Measurements from ENCODE around the gene KHDRBS2.

The KHDRBS2 gene

GRCh38 chr6:62103186-62103859, 182.7 kb downstream of the KHDRBS2 start:
- in situ Hi-C loops (cut with MboI; ENCODE audit: low sequenced_read_pairs, unreplicated experiment), result no loop called here
- no peak for TF ChIP-seq CTCF (IDR thresholded peaks at IDR 0.05; ENCODE audit: borderline replicate concordance, control extremely low read depth, extremely low read depth, insufficient read depth, missing control alignments)

GRCh38 chr6:62102387-62102786, 183.6 kb downstream of the KHDRBS2 start:
- no peak for TF ChIP-seq CTCF (IDR thresholded peaks at IDR 0.05; ENCODE audit: borderline replicate concordance, control extremely low read depth, extremely low read depth, insufficient read depth, missing control alignments)
- DNase-seq (ENCODE audit: low spot score), result no peak
- in situ Hi-C loops (cut with MboI; ENCODE audit: low sequenced_read_pairs, unreplicated experiment), result no loop called here

More at GRCh38 chr6:62103186-62103859, 182.7 kb downstream of the KHDRBS2 start:
- DNase-seq (ENCODE audit: low spot score), result no peak

- in situ Hi-C loops (cut with MboI; ENCODE audit: low sequenced_read_pairs, unreplicated experiment), result no loop called here
- DNase-seq (ENCODE audit: low spot score), result no peak
- no peak for TF ChIP-seq CTCF (IDR thresholded peaks at IDR 0.05; ENCODE audit: borderline replicate concordance, control extremely low read depth, extremely low read depth, insufficient read depth, missing control alignments)
Measured at GRCh38 chr6:62090442-62091229, 195.4 kb downstream of the KHDRBS2 start.

GRCh38 chr6:62089781-62090180, 196.2 kb downstream of the KHDRBS2 start:
- no peak for DNase-seq (ENCODE audit: low spot score)
- in situ Hi-C loops (cut with MboI; ENCODE audit: low sequenced_read_pairs, unreplicated experiment), result no loop called here
- no peak for TF ChIP-seq CTCF (IDR thresholded peaks at IDR 0.05; ENCODE audit: borderline replicate concordance, control extremely low read depth, extremely low read depth, insufficient read depth, missing control alignments)

GRCh38 chr6:62086047-62086446, 200.0 kb downstream of the KHDRBS2 start:
- TF ChIP-seq CTCF (IDR thresholded peaks at IDR 0.05; ENCODE audit: borderline replicate concordance, control extremely low read depth, extremely low read depth, insufficient read depth, missing control alignments), result no peak
- in situ Hi-C loops (cut with MboI; ENCODE audit: low sequenced_read_pairs, unreplicated experiment), result no loop called here
- no peak for DNase-seq (ENCODE audit: low spot score)

- no peak for TF ChIP-seq CTCF (IDR thresholded peaks at IDR 0.05; ENCODE audit: borderline replicate concordance, control extremely low read depth, extremely low read depth, insufficient read depth, missing control alignments)
- no peak for DNase-seq (ENCODE audit: low spot score)
Measured at GRCh38 chr6:62075869-62076268, 210.2 kb downstream of the KHDRBS2 start.

More at GRCh38 chr6:62075869-62076268, 210.2 kb downstream of the KHDRBS2 start:
- in situ Hi-C loops (cut with MboI; ENCODE audit: low sequenced_read_pairs, unreplicated experiment), result no loop called here
